ENCODE results near the gene ZNF366.

DNA sequence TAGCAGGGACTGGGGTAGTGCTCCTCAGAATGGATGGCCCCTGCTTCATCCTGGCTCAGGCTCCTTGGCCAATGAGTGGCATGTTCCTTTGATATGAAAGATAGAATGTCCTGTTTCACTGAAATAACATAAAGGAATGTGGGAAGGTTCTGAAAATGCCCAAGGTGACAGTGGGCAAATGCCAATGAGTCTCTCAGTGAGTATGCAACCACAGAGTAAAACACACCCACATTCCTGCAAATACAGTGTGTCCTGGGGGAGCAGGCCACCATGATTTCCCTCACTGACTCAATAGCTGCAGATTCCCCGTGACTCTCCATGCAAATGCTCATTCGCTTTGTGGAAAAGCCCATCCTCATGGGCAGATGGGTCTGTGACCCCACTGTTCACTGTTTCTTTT, 36.4 kb downstream of the ZNF366 start:
- TF ChIP-seq POLR2AphosphoS5 (IDR thresholded peaks at IDR 0.05; ENCODE audit: insufficient read depth in 1 of 2, low read depth in 1 of 2) (no peak), POLR2A (IDR thresholded peaks at IDR 0.05) (no peak)
- TF ChIP-seq, protein P1, sequence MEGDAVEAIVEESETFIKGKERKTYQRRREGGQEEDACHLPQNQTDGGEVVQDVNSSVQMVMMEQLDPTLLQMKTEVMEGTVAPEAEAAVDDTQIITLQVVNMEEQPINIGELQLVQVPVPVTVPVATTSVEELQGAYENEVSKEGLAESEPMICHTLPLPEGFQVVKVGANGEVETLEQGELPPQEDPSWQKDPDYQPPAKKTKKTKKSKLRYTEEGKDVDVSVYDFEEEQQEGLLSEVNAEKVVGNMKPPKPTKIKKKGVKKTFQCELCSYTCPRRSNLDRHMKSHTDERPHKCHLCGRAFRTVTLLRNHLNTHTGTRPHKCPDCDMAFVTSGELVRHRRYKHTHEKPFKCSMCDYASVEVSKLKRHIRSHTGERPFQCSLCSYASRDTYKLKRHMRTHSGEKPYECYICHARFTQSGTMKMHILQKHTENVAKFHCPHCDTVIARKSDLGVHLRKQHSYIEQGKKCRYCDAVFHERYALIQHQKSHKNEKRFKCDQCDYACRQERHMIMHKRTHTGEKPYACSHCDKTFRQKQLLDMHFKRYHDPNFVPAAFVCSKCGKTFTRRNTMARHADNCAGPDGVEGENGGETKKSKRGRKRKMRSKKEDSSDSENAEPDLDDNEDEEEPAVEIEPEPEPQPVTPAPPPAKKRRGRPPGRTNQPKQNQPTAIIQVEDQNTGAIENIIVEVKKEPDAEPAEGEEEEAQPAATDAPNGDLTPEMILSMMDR (IDR thresholded peaks at IDR 0.05), result no peak

Data from vagina (tissue), 2 donors.